GM18519 (cell line): Measurements from ENCODE around the gene OPA3.
"Not testable (repeated sequence)": the region's sequence is repeated elsewhere in the genome, so short reads cannot be mapped to it uniquely, and the experiment has no call there.

ENCODE experiments used
- ATAC-seq: cut with Tn5 transposase; IDR thresholded peaks from one replicate; pipeline ENCODE4 v1.9.1; 2021; ENCODE audit warnings: mild to moderate bottlenecking, moderate library complexity; ENCODE audit not compliant: unreplicated experiment, low FRiP score

OPA3 gene

DNA sequence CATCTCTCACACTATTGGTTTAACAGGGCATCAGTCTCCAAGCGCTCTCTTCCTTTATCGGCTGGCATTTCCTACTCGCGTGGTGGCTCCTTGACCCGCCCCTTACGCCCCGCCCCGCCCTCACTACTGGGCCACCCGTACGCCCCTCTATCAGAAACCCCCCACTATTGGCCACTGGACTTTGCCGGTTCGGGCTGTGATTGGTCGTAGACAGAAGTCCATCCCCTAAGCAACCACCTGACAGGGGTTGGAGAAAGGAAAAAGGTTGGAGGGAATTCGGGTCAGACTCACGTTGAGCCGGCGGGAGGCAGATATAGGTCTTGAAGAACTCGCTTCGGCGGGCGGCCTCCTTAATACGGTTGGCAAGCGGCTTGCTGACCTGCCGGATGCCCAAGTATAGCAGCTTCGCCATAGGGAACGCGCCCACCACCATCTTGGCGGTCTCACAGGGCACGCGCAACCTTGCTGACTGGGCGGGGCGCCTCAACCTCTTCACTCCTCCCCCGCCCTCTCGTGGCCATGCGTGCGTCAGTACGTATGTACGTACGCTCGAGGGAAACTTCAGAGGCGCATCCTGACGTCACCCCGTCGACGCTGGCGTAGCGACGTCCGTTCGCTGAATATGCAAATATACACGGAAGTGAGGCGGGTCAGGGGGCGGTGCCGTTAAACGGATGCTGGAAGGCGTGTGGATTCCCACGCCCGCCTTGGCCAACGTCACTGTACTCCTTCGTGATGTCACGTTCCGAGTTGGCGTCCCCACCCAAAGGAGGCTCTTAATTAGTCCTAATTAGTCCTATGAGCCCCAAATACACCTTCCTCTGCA lies at the start of gene OPA3:
Gene OPA3 (minus strand): TSS at position 471 of the 826 bp plus-strand sequence. CDS start 38 bp downstream, at position 433.
- peak; percentile 86 for ATAC-seq

DNA sequence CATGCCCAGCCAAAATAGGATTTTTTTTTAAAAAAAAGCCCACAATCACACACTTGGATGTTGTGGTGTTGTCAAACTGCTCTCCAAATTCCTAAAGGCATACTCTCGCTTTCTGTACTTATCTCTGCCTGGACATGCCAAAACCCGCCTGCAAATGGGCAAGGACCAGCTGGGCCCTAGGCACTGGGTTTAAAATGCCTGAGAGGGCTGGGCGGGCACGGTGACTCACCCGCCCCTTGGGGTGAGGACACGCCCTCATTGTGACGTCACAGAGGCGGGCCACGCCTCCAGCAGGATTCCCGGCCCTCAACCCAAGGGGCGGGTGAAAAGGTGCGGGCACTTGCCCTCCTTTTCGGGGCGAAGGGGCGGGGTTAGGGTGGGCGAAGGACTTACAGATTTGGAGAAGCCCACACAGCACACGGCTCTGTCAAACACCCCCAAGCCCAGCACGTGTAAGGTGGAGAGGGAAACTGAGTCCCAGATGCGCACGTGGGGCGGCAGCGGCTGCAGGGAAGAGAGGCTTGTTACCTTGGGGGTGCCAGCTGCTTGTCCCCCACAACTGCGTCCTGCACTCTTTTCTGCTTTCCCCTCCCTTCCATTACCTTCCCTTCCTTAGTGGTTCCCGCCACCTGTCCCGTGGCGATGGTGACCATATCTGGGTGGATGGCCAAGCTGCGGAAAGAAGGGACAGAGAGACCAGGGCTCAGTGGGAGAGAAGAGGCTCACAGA lies 48.0 kb upstream of the OPA3 start:
- no peak for ATAC-seq

DNA sequence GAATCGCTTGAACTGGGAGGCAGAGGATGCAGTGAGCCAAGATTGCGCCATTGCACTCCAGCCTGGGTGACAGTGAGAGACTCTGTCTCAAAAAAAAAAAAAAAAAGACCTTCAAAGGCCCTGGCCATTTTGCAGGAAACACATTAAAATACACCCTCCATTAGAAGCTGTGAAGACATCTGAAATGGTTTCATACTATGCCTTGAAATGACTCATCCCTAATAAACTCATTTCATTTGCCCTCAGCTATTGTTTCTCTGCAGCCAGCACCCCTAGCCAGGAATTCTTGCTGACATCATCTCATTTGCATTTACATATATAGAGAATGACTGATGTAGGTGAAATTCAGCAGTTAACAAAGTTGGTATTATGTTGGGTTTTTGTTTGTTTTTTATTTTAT lies 45.9 kb upstream of the OPA3 start:
- ATAC-seq = no peak

DNA sequence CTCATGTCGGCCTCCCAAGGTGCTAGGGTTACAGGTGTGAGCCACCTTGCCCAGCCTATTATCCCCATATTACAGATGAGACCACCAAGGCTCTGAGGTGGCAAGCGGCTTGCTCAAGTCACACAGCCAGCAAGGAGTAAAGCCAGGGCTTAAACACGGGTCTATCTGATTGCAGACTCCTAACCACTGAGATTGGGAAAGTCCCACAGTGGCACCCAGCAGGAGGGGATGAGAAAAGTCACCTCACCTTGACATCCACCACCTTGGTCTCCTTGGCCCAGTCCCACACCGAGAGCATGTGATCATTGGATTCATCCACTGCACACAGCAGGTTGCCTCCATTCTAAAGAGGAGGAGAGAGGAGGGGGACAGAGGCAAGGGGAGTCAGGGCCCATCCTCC lies 45.1 kb upstream of the OPA3 start:
- no peak for ATAC-seq

DNA sequence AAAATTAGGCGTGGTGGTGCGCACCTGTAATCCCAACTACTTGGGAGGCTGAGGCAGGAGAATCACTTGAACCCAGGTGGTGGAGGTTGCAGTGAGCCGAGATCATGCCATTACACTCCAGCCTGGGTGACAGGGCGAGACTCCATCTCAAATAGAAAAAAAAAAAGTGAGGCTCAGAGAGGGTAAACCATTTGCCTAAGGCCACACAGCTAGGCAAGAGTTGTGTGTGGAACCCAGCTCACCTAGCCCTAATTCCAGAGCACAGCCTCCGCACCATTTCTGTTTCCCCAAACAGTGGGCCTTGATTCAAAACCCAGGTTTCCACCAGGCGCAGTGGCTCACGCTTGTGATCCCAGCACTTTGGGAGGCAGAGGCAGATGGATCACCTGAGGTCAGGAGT lies 43.6 kb upstream of the OPA3 start:
- not testable (repeated sequence) for ATAC-seq

DNA sequence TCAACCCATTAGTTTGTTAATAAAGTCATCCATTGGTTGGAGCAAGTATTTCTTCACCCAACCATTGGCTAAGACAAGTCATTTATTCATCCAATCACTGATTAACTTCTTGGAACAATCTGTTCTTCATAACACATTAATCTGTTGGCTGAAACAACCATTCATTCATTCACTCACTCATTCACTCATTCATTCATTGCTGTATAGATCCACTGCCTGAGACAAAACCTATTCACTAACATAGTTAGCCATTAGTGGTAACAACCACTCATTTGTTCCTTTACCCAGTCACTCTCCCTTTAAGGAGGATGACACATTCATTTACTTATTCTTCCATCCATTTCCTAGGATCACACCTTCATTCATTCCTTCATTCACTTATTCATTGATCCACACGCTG lies 39.4 kb upstream of the OPA3 start:
- no peak for ATAC-seq

DNA sequence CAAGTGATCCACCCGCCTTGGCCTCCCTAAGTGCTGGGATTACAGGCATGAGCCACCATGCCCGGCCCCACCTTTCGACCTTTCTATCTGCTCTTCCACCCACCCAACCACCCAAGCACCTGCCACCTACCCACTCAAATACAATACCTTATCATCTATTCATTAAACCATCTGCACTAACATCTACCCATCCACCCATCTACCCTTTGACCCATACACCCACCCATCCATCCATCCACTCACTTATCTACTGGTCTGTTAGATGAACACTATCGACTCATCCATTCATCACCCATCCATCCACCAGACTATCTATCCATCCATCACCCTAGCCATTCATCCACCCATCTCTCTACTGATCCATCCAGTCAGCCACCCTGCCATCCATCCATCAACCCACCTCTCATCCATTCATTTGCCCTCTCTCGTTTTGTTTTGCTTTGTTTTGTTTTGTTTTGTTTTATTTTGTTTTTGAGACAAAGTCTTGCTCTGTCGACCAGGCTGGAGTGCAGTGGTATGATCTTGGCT lies 37.4 kb upstream of the OPA3 start:
- ATAC-seq = no peak

DNA sequence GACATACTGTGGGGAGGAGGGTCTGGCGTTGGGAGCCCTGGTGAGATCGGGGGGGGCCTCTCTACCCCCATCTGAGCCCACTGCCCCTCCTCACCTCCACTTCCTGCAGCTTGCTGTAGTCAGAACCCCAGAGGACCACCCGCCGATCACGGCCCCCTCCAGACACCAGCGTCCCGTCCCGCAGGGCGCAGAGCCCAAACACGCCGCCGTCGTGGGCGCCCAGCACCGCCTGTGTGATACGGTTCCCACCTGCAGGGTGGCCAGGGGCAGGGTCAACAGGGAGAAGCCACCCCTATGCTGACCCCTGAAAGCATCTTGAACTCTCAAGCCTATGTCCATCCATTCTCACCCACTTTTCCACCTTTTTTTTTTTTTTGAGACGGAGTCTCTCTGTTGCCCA lies 36.8 kb upstream of the OPA3 start:
- ATAC-seq = no peak

DNA sequence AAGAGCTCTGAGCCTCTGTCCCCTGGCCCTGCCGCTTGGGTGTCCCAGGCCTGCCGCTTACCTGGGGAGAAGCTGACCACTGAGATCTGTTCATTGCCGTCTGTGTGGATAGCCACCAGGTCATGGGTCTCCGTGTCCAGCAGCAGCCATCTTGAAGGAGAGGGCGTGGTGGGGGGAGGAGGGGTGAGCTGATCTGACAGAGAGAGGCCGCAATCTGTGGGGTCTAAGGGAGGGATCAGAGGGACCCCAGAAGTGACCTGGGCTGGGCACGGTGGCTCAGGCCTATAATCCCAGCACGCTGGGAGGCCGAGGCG lies 32.1 kb upstream of the OPA3 start:
- no peak for ATAC-seq

DNA sequence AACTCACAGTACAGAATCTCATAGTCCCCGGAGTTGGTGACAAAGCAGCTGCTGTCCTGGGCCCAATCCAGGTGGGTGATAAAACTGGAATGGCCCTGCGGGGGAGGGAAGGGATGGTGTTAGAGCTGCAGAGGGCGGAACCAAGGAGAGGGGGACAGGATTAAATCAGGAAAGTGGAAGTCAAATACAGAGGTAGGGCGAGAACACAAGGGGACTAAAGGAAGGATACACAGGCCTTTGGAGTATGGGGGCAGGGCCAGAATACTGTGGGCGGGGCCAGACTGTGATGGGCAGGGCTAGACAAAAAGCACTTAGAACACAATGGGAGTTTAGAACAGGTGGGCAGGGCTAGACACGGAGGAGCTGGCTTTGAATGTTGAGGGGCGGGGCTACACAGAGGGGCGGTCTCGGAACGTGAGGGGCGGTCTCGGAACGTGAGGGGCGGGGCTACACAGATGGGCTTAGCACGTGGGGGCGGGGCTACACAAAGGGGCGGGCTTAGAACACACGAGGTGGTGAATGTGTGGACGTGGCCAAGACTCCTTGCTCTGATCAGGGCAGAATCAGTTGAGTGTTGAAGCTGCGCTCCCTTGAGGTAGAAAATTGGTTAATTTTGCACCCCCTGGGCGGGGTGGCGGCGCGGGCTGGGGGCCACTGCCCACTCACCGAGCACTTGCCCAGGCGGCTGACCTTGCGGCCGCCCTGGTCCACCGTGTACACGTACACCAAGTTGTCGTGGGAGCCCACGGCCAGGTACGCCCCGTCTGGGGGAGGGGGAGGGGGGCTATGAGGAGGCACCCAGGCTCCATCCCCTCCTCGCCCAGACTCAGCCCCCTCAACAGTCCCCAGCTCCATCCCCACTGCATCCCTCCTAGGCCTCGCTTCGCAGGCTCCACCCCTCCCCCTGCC lies 31.4 kb upstream of the OPA3 start:
- no peak for ATAC-seq

DNA sequence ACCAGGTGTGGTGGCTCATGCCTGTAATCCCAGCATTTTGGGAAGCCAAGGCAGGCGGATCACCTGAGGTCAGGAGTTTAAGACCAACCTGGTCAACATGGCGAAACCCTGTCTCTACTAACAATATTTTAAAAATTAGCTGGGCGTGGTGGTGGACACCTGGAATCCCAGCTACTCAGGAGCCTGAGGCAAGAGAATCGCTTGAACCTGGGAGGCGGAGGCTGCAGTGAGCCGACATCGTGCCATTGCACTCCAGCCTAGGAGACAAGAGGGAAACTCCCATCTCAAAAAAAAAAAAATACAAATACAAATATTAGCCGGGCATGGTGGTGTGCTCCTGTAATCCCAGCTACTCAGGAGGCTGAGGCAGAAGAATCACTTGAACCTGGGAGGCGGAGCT lies 30.5 kb upstream of the OPA3 start:
- ATAC-seq = not testable (repeated sequence)

DNA sequence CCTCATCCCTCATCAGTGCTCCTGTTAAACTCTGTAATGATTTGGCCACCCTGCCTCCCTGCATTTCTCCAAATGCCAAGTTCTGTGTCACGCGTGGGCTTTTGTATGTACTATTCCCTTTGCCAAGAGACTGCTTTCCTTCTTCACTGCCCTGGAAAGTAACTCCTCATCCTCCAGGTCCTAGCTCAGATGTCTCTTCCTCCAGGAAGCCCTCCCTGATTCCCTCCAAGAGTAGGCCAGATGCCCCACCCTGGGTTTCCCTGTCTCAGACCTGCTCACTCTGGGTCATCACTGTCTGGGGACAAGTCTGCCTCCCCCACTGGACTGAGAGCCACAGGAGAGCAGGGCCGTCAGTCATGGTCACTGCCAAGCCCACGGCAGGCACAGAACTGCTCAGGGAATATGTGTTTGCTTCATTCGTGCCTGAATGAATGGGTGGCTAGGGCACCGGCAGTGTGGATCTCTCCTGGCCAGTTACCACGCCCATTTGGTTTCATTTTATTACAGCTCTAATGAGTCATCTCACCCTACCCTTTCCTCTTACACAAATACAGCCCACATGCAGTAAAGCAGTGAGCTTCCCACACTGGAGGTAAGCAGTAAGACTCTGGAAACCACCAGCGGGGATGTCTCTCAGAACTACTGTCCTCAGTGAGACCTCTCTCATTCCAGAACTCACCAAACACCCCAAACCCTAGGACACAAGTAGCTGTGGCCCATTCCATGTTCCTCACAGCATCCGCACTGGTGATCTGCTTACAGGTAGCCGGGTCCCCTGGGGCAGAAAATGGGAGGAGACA lies 29.5 kb upstream of the OPA3 start:
- peak; percentile 55 for ATAC-seq

DNA sequence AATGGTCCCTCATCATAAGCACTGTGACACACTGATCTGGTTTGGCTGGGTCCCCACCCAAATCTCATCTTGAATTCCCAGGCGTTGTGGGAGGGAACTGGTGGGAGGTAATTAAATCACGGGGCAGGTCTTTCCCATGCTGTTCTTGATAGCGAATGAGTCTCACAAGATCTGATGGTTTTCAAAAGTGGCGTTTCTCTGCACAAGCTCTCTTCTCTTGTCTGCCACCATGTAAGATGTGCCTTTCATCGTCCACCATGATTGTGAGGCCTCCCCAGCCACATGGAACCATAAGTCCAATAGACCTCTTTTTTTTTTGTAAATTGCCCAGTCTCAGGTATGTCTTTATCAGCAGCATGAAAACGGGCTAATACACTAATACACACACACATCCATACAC lies 24.3 kb upstream of the OPA3 start:
- ATAC-seq = no peak

DNA sequence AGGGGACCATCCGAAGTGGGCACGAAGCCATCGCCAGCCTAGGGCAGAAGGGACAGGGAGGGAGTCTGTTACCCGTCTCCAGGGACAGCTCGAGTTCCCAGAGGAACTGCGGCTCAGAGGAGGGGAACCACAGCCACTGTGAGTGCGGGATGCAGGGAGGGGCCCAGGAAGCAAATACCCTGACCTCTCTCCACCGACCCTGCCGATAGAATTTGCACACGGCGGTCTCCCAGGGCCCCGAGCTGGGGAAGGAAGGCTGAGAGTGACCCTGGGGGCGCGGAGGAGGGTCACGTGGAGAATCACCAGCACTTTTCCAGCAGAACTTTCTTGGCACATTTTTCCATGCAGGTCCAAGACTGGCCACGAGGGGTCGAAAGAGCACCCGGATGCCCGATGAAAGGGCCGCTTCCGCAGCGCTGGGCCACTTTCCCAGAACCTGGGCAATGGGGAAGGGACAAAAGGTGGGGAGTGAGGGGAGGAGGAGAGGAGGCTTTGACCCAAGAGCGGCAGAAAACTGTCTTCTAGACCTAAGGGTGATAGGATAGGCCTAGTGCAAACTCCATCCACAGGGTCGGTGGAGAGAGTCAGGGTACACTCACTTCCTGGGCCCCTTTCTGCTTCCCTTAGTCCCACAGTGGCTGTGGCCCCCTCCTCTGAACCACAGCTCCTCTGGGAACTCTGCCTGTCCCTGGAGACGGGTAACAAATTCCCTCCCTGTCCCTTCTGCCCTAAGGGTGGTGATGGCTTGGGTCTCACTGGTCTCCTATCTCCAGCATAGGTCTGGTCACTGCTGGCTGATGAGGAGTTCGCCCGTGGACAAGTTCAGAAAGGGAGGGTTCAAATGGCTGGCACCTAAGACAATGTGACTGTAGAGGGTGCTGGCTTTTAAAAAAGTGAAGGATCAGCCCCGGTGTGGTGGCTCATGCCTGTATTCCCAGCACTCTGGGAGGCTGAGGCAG lies 22.7 kb upstream of the OPA3 start:
- no peak for ATAC-seq

DNA sequence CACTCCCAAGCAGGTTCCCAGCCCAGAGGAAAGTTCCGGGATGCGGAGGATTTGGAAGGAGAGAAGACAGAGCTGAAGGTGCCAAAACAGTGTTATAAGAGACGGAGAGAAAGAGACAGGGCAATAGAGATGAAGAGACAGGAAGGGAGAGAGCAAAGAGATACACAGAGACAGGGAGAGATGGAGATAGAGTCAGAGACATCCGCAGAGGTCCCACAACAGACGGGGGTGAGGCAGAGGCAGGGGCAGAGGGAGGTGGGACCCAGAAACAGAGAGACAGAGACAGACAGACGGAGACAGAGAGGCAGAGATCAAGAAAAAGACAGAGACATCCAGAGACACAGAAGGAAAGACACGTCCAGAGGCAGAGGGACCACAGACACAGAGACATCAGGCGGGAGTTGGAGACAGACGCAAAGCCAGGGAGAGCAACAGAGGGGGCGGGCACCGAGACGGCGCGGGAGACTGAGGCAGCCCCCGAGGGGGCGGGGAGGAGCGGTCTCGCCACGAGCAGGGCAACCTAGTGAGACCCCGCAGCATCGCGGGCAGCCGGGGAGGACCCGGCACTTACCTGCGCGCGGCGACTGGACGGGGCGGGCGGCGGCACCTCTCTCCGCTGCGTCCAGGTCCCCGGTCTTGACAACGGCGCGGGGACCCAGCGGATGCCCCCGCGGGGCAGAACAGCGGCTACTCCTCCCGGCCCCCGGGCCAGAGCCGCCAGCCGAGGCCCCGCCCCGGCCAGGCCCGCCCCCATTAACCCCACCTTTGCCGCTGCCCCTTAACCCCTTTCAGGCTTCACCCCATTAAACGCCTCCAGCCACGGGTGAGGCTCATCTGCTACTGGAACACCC lies 17.1 kb upstream of the OPA3 start, which contains the start of gene GPR4:
Gene GPR4 (minus strand): TSS at position 689 of the 851 bp plus-strand sequence. CDS start 10,346 bp downstream, outside the sequence.
- ATAC-seq = no peak

DNA sequence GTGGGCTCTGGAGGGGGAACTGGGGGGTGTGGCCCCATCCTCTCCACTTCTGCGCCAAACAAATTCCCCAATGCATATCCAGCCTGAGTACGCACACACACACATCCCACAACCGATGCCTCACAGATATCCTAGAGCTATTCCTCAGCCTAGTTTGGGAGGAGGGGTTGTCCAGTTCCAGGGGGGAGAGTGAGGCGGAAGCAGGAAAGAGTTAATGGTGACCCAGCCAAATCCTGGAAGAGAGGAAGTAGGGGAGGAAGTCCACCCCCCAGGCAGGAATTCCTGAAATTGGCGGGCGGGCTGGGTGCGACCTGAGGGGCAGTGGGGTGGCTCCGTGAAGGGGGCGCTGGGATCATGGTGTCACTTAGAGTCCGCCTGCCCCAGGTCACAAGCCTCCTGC lies 16.5 kb upstream of the OPA3 start:
- ATAC-seq = no peak

DNA sequence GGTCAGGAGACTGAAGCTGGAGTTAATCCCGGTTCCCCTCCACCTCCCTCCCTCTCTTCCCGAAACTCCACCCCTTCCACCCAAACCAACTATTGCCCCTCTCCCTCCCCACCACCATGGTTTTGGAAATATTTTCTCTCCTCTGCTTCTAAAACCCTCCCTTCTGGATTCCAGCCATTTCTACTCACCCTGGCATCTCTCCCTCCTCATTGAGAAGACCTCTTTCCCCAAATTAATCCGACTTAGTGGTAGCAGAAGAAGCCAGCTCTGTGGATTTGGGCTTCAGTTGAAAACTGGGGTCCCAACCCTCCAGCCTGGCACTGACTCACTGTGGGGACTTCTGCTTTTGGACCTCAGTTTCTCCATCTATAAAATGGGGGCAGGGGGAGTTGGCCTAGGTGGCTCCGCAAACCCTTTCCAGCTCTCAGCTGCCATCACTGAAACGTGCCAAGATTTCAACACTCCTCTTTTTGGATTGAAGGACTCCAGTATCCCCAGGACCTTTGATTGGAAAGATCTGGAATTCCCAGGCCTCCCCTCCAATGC lies 15.8 kb upstream of the OPA3 start:
- ATAC-seq = no peak

DNA sequence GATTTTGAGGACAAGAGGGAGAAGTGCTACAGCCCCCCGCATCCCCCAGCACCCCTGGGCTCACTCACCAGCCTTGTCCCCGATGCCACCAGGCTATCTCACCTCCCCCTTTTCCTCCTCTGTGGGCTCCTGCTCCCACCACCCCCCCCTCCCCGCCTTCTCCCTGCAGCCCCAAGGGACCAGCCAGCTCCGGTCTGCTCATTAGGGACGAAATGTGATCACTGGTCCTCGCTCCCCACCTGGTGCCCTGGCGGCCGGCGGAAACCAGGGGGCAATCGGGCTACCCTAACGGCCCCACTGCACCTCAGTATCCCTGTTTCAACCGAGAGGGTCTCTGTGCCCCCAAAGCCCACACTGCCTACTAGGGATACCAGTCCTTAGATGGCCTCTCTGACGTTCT lies 14.7 kb upstream of the OPA3 start:
- no peak for ATAC-seq
